Body of pancreas (tissue), 4 donors: ENCODE measurements around the gene RAB17. TPM values are rescaled to one million over a fixed set of nuclear protein-coding genes. Genes with fewer than 3 reads are reported as not detected.

ENCODE experiments used
- ATAC-seq: fragments of 150-250 bp; one replicate; pipeline ENCODE4 v1.9.1; 2016
- DNase-seq, 4 donors: peaks; one replicate each; pipeline ENCODE4 v3.0.0-alpha.2; 2019
- H3K27ac ChIP-seq, 4 donors: fragments of 200-600 bp; sonication (generic); 1 replicate in 3 of 4; 2 replicates in 1 of 4; pipeline versions ENCODE4 v1.5.1 to v1.6.1; 2016 to 2019; ENCODE audit warnings: mild to moderate bottlenecking in 1 of 4, mixed read lengths in 1 of 4, moderate library complexity in 1 of 4
- H3K27me3 ChIP-seq, 2 donors: fragments of 200-600 bp; sonication (generic); one replicate each; pipeline ENCODE4 v1.6.0; 2016; ENCODE audit warnings: mild to moderate bottlenecking in 1 of 2
- H3K36me3 ChIP-seq, 2 donors: fragments of 200-600 bp; sonication (generic); replicated peaks in 1 of 2; 2 replicates each; pipeline ENCODE4 v1.5.1; 2016; ENCODE audit warnings: low read depth in 2 of 2; ENCODE audit not compliant: insufficient read depth in 1 of 2
- H3K4me1 ChIP-seq: fragments of 200-600 bp; sonication (generic); one replicate; pipeline ENCODE4 v1.6.0; 2016
- H3K4me3 ChIP-seq, 2 donors: fragments of 200-600 bp; sonication (generic); 1 replicate in 1 of 2; 2 replicates in 1 of 2; pipeline ENCODE4 v1.5.1; 2016 to 2019
- H3K9me3 ChIP-seq, 3 donors: fragments of 200-600 bp; sonication (generic); 1 replicate in 2 of 3; 2 replicates in 1 of 3; pipeline ENCODE4 v1.5.1; 2016
- CTCF ChIP-seq, 7 experiments: fragments of 450-650 bp in 4 of 7; fragments of 200-600 bp in 3 of 7; sonication (generic) in 3 of 7; IDR thresholded peaks; one replicate each; pipeline ENCODE4 v1.5.1; 2016 to 2019; ENCODE audit warnings: antibody characterized with exemption in 7 of 7
- POLR2A ChIP-seq, 3 donors: fragments of 450-650 bp; IDR thresholded peaks; one replicate each; pipeline ENCODE4 v1.6.1; 2016; ENCODE audit warnings: antibody characterized with exemption in 3 of 3, mild to moderate bottlenecking in 2 of 3
- WGBS, 2 donors: methylation state at CpG; one replicate each; pipeline ENCODE4 v1.1.5; 2017; 5-methylcytosine and 5-hydroxymethylcytosine counted together
- intact Hi-C: fragments of 100-400 bp; cut with DNase I; formaldehyde crosslinking; loops from one replicate; pipeline ENCODE4 v1.15.1; 2023
- total RNA-seq, 2 donors: library from RNA; depleted of rRNA; stranded (reverse); fragments of >200 nt; gene quantifications; one replicate each; pipeline ENCODE4 v1.1.0, GENCODE V29; 2016

The RAB17 gene
- total RNA-seq, 2 donors from 2014 or later, result 35.3 to 38.9 TPM

GRCh38 chr2:237538901-237539300 lies 51.6 kb downstream of the RAB17 start:
- H3K4me1 ChIP-seq, result no peaks in the 10 kb centered on the region
- H3K9me3 ChIP-seq, result no peaks in the 10 kb centered on the region
- WGBS, 2 donors, result 92% methylated on average over 18 of the region's 18 CpGs
- no peak overlapping the region for H3K27ac ChIP-seq
- DNase-seq, result no peak
- intact Hi-C loops, result no loop called here
- H3K4me3 ChIP-seq, result no peak overlapping the region
- no peak for ATAC-seq
- TF ChIP-seq CTCF (IDR thresholded peaks at IDR 0.05) (no peak), POLR2A (IDR thresholded peaks at IDR 0.05) (no peak)
- no peaks in the 10 kb centered on the region for H3K36me3 ChIP-seq
- H3K27me3 ChIP-seq, result no peaks in the 10 kb centered on the region

GRCh38 chr2:237538001-237538720 lies 52.4 kb downstream of the RAB17 start:
- Histone ChIP-seq H3K4me3 (no peak overlapping the region), H3K27ac (no peak overlapping the region), H3K27me3 (no peaks in the 10 kb centered on the region), H3K9me3 (no peaks in the 10 kb centered on the region), H3K36me3 (no peaks in the 10 kb centered on the region), H3K4me1 (no peaks in the 10 kb centered on the region)
- ATAC-seq, result no peak
- WGBS, 2 donors, result 76 to 85% methylated on average over 27 to 29 of the region's 29 CpGs
- no peak for DNase-seq
- TF ChIP-seq POLR2A (IDR thresholded peaks at IDR 0.05), result no peak
- intact Hi-C loops, result no loop called here

GRCh38 chr2:237536617-237537016 lies 53.9 kb downstream of the RAB17 start:
- no peak for DNase-seq
- ATAC-seq, result no peak
- no peak overlapping the region for H3K27ac ChIP-seq
- no peaks in the 10 kb centered on the region for H3K9me3 ChIP-seq
- no peak for TF ChIP-seq POLR2A (IDR thresholded peaks at IDR 0.05)
- TF ChIP-seq CTCF (IDR thresholded peaks at IDR 0.05), result no peak
- no peak overlapping the region for H3K4me3 ChIP-seq
- H3K36me3 ChIP-seq, result no peaks in the 10 kb centered on the region
- 80 to 93% methylated on average over 9 of the region's 9 CpGs for WGBS, 2 donors
- no peaks in the 10 kb centered on the region for H3K4me1 ChIP-seq
- no peaks in the 10 kb centered on the region for H3K27me3 ChIP-seq
- intact Hi-C loops, result no loop called here

GRCh38 chr2:237536083-237536415 lies 54.5 kb downstream of the RAB17 start:
- Histone ChIP-seq H3K4me3 (no peak overlapping the region), H3K27ac (no peak overlapping the region), H3K27me3 (no peaks in the 10 kb centered on the region), H3K36me3 (no peaks in the 10 kb centered on the region), H3K4me1 (no peaks in the 10 kb centered on the region), H3K9me3 (no peaks in the 10 kb centered on the region)
- no peak for TF ChIP-seq POLR2A (IDR thresholded peaks at IDR 0.05)
- no peak for TF ChIP-seq CTCF (IDR thresholded peaks at IDR 0.05)
- intact Hi-C loops, result no loop called here
- 80 to 97% methylated on average over 3 to 5 of the region's 5 CpGs for WGBS, 2 donors
- no peak for ATAC-seq
- no peak for DNase-seq

GRCh38 chr2:237535385-237536082 lies 55.0 kb downstream of the RAB17 start:
- H3K27ac ChIP-seq, result no peak overlapping the region
- H3K4me1 ChIP-seq, result no peaks in the 10 kb centered on the region
- no peak overlapping the region for H3K4me3 ChIP-seq
- no peak for ATAC-seq
- no peaks in the 10 kb centered on the region for H3K9me3 ChIP-seq
- intact Hi-C loops, result no loop called here
- no peak for TF ChIP-seq POLR2A (IDR thresholded peaks at IDR 0.05)
- TF ChIP-seq CTCF (IDR thresholded peaks at IDR 0.05), result no peak
- no peaks in the 10 kb centered on the region for H3K36me3 ChIP-seq
- no peak for DNase-seq
- WGBS, 2 donors, result 79 to 89% methylated on average over 8 of the region's 8 CpGs
- H3K27me3 ChIP-seq, result no peaks in the 10 kb centered on the region
